ENCODE data around the gene ZP1.
"Not testable (repeated sequence)": the region's sequence is repeated elsewhere in the genome, so short reads cannot be mapped to it uniquely, and the experiment has no call there.

DNA sequence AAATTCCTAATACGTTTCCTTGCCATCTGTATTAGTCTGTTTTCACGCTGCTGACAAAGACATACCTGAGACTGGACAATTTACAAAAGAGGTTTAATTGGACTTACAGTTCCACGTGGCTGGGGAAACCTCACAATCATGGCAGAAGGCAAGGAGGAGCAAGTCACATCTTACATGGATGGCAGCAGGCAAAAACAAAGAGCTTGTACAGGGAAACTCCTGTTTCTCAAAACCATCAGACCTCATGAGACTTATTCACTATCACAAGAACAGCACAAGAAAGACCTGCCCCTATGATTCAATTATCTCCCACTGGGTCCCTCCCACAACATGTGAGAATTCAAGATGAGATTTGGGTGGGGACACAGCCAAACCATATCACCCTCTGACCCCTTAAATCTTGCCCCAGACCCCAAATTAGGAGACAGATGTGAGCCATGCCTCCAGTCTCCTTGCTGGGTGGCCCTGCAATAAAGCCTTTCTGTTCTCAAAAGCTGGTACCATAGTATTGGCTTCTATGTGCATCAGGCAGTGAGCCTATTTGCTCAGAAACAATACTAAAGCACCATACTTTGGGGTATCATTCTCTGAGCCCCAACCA is 42.4 kb downstream of the ZP1 start:
- TF ChIP-seq ZNF707 (tag by site-specific recombination; IDR thresholded peaks at IDR 0.05); ZNF184 (tag by site-specific recombination; IDR thresholded peaks at IDR 0.05); TCF7L2 (IDR thresholded peaks at IDR 0.05; ENCODE audit: borderline replicate concordance, low read depth, low read length); ZNF274 (IDR thresholded peaks at IDR 0.05; ENCODE audit: low read length); ZNF274 (tag by site-specific recombination; IDR thresholded peaks at IDR 0.05; ENCODE audit: borderline replicate concordance); ZNF350 (tag by site-specific recombination; IDR thresholded peaks at IDR 0.05); ZNF266 (tag by site-specific recombination; IDR thresholded peaks at IDR 0.05; ENCODE audit: low read depth); ZNF10 (tag by site-specific recombination; IDR thresholded peaks at IDR 0.05); YY1 (tag by site-specific recombination; IDR thresholded peaks at IDR 0.05); ZBTB17 (tag by site-specific recombination; IDR thresholded peaks at IDR 0.05); ZNF529 (tag by site-specific recombination; IDR thresholded peaks at IDR 0.05; ENCODE audit: insufficient replicate concordance): not testable (repeated sequence)
- TF ChIP-seq, protein P1, sequence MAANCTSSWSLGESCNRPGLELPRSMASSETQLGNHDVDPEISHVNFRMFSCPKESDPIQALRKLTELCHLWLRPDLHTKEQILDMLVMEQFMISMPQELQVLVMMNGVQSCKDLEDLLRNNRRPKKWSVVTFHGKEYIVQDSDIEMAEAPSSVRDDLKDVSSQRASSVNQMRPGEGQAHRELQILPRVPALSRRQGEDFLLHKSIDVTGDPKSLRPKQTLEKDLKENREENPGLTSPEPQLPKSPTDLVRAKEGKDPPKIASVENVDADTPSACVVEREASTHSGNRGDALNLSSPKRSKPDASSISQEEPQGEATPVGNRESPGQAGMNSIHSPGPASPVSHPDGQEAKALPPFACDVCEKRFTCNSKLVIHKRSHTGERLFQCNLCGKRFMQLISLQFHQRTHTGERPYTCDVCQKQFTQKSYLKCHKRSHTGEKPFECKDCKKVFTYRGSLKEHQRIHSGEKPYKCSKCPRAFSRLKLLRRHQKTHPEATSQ (tag by site-specific recombination; IDR thresholded peaks at IDR 0.05) = not testable (repeated sequence)
- TF ChIP-seq, protein P2, sequence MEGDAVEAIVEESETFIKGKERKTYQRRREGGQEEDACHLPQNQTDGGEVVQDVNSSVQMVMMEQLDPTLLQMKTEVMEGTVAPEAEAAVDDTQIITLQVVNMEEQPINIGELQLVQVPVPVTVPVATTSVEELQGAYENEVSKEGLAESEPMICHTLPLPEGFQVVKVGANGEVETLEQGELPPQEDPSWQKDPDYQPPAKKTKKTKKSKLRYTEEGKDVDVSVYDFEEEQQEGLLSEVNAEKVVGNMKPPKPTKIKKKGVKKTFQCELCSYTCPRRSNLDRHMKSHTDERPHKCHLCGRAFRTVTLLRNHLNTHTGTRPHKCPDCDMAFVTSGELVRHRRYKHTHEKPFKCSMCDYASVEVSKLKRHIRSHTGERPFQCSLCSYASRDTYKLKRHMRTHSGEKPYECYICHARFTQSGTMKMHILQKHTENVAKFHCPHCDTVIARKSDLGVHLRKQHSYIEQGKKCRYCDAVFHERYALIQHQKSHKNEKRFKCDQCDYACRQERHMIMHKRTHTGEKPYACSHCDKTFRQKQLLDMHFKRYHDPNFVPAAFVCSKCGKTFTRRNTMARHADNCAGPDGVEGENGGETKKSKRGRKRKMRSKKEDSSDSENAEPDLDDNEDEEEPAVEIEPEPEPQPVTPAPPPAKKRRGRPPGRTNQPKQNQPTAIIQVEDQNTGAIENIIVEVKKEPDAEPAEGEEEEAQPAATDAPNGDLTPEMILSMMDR (tag by site-specific recombination; IDR thresholded peaks at IDR 0.05) = not testable (repeated sequence)

Measured in HEK293 (cell line).